Mesenchymal stem cell (in vitro differentiated cells and primary cell): Measurements from ENCODE around the gene FILIP1L.

Source experiments
- DNase-seq: peaks from one replicate; pipeline ENCODE4 v3.0.0-alpha.2; 2013
- H2AFZ ChIP-seq: one replicate; pipeline ENCODE4 v1.6.1; 2013; ENCODE audit warnings: low read depth, mild to moderate bottlenecking, control low read depth, inconsistent platforms, low read length, moderate library complexity
- H2AK5ac ChIP-seq: 2 replicates; pipeline ENCODE4 v1.6.1; 2013; ENCODE audit warnings: low read length, moderate library complexity, mild to moderate bottlenecking, inconsistent platforms; ENCODE audit not compliant: severe bottlenecking
- H2BK120ac ChIP-seq: one replicate; pipeline ENCODE4 v1.6.1; 2013; ENCODE audit warnings: low read depth, mild to moderate bottlenecking, inconsistent platforms, low read length, moderate library complexity
- H2BK12ac ChIP-seq, 2 experiments: one replicate each; pipeline ENCODE4 v1.6.1; 2013; ENCODE audit warnings: inconsistent platforms in 2 of 2, low read length in 2 of 2, mild to moderate bottlenecking in 2 of 2, moderate library complexity in 2 of 2, control low read depth in 1 of 2
- H2BK15ac ChIP-seq: one replicate; pipeline ENCODE4 v1.6.1; 2013; ENCODE audit warnings: mild to moderate bottlenecking, low read depth, inconsistent platforms; ENCODE audit not compliant: poor library complexity, severe bottlenecking
- H2BK5ac ChIP-seq: 2 replicates; pipeline ENCODE4 v1.6.1; 2013; ENCODE audit warnings: low read depth, mild to moderate bottlenecking, low read length, control low read depth, inconsistent platforms; ENCODE audit not compliant: poor library complexity, severe bottlenecking
- H3K14ac ChIP-seq, 2 experiments: one replicate each; pipeline ENCODE4 v1.6.1; 2013; ENCODE audit warnings: inconsistent platforms in 2 of 2, low read length in 2 of 2, control low read depth in 1 of 2, mild to moderate bottlenecking in 1 of 2, moderate library complexity in 1 of 2
- H3K18ac ChIP-seq, 2 experiments: one replicate each; pipeline ENCODE4 v1.6.1; 2013; ENCODE audit warnings: inconsistent platforms in 2 of 2, low read length in 2 of 2, control low read depth in 1 of 2, low read depth in 1 of 2, mild to moderate bottlenecking in 1 of 2
- H3K23ac ChIP-seq, 2 experiments: one replicate each; pipeline ENCODE4 v1.6.1; 2013; ENCODE audit warnings: inconsistent platforms in 2 of 2, low read length in 2 of 2, mild to moderate bottlenecking in 2 of 2, moderate library complexity in 2 of 2, control low read depth in 1 of 2
- H3K27ac ChIP-seq: 2 replicates; pipeline ENCODE4 v1.5.1; 2013; ENCODE audit warnings: mild to moderate bottlenecking, moderate library complexity, low read length, control low read depth, inconsistent platforms; ENCODE audit not compliant: poor library complexity, severe bottlenecking
- H3K27me3 ChIP-seq, 2 experiments: 2 replicates each; pipeline versions ENCODE4 v1.6.1 to v1.7.0; 2013; ENCODE audit warnings: low read length in 2 of 2, mild to moderate bottlenecking in 2 of 2, moderate library complexity in 2 of 2, control low read depth in 1 of 2, inconsistent platforms in 1 of 2; ENCODE audit not compliant: control insufficient read depth in 1 of 2, insufficient read depth in 1 of 2
- H3K36me3 ChIP-seq, 2 experiments: 2 replicates each; pipeline versions ENCODE4 v1.6.1 to v1.7.0; 2013; ENCODE audit warnings: low read length in 2 of 2, control low read depth in 1 of 2, inconsistent platforms in 1 of 2, low read depth in 1 of 2, mild to moderate bottlenecking in 1 of 2; ENCODE audit not compliant: insufficient read depth in 2 of 2, control insufficient read depth in 1 of 2
- H3K4ac ChIP-seq, 2 experiments: one replicate each; pipeline ENCODE4 v1.6.1; 2013; ENCODE audit warnings: inconsistent platforms in 2 of 2, low read length in 2 of 2, mild to moderate bottlenecking in 2 of 2, moderate library complexity in 2 of 2, control low read depth in 1 of 2, low read depth in 1 of 2
- H3K4me1 ChIP-seq: 2 replicates; pipeline ENCODE4 v1.6.1; 2013; ENCODE audit warnings: low read depth, low read length, control low read depth; ENCODE audit not compliant: control insufficient read depth, insufficient read depth
- H3K4me2 ChIP-seq: 2 replicates; pipeline ENCODE4 v1.6.1; 2013; ENCODE audit warnings: low read length, mild to moderate bottlenecking, inconsistent platforms; ENCODE audit not compliant: poor library complexity, severe bottlenecking
- H3K4me3 ChIP-seq, 2 experiments: 2 replicates each; pipeline versions ENCODE4 v1.5.1 to v1.7.0; 2013; ENCODE audit warnings: low read length in 2 of 2, mild to moderate bottlenecking in 2 of 2, control low read depth in 1 of 2, low read depth in 1 of 2; ENCODE audit not compliant: insufficient read depth in 1 of 2
- H3K79me1 ChIP-seq: replicated peaks from 2 replicates; pipeline ENCODE4 v1.6.1; 2013; ENCODE audit warnings: mild to moderate bottlenecking, control low read depth, low read length, inconsistent platforms; ENCODE audit not compliant: poor library complexity, severe bottlenecking
- H3K9ac ChIP-seq: 2 replicates; pipeline ENCODE4 v1.7.0; 2013; ENCODE audit warnings: mild to moderate bottlenecking, low read length, moderate library complexity
- H3K9me3 ChIP-seq: 2 replicates; pipeline ENCODE4 v1.7.0; 2013; ENCODE audit warnings: mild to moderate bottlenecking, low read length; ENCODE audit not compliant: control insufficient read depth
- H4K8ac ChIP-seq: one replicate; pipeline ENCODE4 v1.6.1; 2013; ENCODE audit warnings: inconsistent platforms, mild to moderate bottlenecking, low read length, moderate library complexity
- H4K91ac ChIP-seq: one replicate; pipeline ENCODE4 v1.6.1; 2013; ENCODE audit warnings: mild to moderate bottlenecking, low read length, inconsistent platforms
- WGBS: methylation state at CpG from one replicate; pipeline ENCODE4 v1.1.7; 2013; ENCODE audit warnings: mixed read lengths; 5-methylcytosine and 5-hydroxymethylcytosine counted together

The FILIP1L gene

DNA sequence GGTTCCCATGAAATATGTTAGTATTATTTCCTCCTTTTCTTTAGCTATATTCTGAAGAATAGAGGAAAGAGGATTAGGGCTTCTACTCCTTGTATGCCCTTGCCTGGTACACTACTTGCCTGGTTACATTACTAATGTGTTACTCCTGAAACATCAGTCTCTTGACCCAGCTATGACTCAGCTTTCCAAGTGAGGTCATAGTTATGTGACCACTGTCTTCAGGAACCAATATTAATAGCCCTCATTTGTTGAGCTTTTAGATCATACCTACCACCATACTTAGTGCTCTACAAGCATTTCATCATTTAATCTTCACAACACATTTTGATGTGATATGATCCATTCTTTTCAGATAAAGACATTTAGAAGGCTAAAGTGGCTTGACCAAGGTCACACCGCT lies 236.3 kb downstream of the FILIP1L start:
- no peaks in the 10 kb centered on the region for H3K4me1 ChIP-seq
- no peak overlapping the region for H2BK5ac ChIP-seq
- H3K18ac ChIP-seq = peak overlapping the region in 1 of 2 experiments; percentile 40
- no peak overlapping the region for H4K8ac ChIP-seq
- WGBS = no CpG with 5 or more reads among the region's 1 CpG
- H3K9ac ChIP-seq = peak overlapping the region; percentile 99
- no peak overlapping the region for H4K91ac ChIP-seq
- peak; percentile 94 for DNase-seq
- H3K23ac ChIP-seq = no peak overlapping the region
- H3K9me3 ChIP-seq = no peaks in the 10 kb centered on the region
- H3K4me2 ChIP-seq = no peak overlapping the region
- no peak overlapping the region for H3K27ac ChIP-seq
- H2BK12ac ChIP-seq = no peak overlapping the region
- H2BK120ac ChIP-seq = no peak overlapping the region
- H3K4me3 ChIP-seq = peak overlapping the region in 1 of 2 experiments; percentile 91
- H3K79me1 ChIP-seq = peaks cover 4% of the 10 kb centered on the region
- H3K27me3 ChIP-seq = no peaks in the 10 kb centered on the region
- no peaks in the 10 kb centered on the region for H3K36me3 ChIP-seq
- no peak overlapping the region for H2AFZ ChIP-seq
- no peak overlapping the region for H2BK15ac ChIP-seq
- H3K4ac ChIP-seq = no peak overlapping the region
- H2AK5ac ChIP-seq = no peak overlapping the region
- H3K14ac ChIP-seq = no peak overlapping the region

GRCh38 chr3:99877031-99877579 lies 237.2 kb downstream of the FILIP1L start:
- H3K18ac ChIP-seq = no peak overlapping the region
- no peaks in the 10 kb centered on the region for H3K27me3 ChIP-seq
- H3K4me2 ChIP-seq = no peak overlapping the region
- H4K91ac ChIP-seq = no peak overlapping the region
- WGBS = 61% methylated on average over 2 of the region's 4 CpGs
- no peak overlapping the region for H3K23ac ChIP-seq
- H3K4ac ChIP-seq = no peak overlapping the region
- no peak overlapping the region for H2BK5ac ChIP-seq
- H2BK120ac ChIP-seq = no peak overlapping the region
- no peak overlapping the region for H4K8ac ChIP-seq
- H3K9ac ChIP-seq = peak overlapping the region; percentile 99
- peaks cover 0 to 2% of the 10 kb centered on the region in 2 experiments for H3K36me3 ChIP-seq
- H2BK15ac ChIP-seq = no peak overlapping the region
- H3K79me1 ChIP-seq = peaks cover 4% of the 10 kb centered on the region
- no peak for DNase-seq
- peak overlapping the region in 1 of 2 experiments; percentile 91 for H3K4me3 ChIP-seq
- no peak overlapping the region for H2BK12ac ChIP-seq
- H3K14ac ChIP-seq = no peak overlapping the region
- no peaks in the 10 kb centered on the region for H3K9me3 ChIP-seq
- no peak overlapping the region for H2AK5ac ChIP-seq
- H3K4me1 ChIP-seq = peaks cover under 1% of the 10 kb centered on the region
- H2AFZ ChIP-seq = no peak overlapping the region
- no peak overlapping the region for H3K27ac ChIP-seq

GRCh38 chr3:99875929-99876841 lies 238.1 kb downstream of the FILIP1L start:
- Histone ChIP-seq H3K36me3 (peaks cover 0 to 5% of the 10 kb centered on the region in 2 experiments), H3K4me2 (peak overlapping the region; percentile 85), H3K23ac (peak overlapping the region in 1 of 2 experiments; percentile 93), H3K27ac (peak overlapping the region; percentile 88), H3K79me1 (peaks cover 4% of the 10 kb centered on the region), H2BK15ac (peak overlapping the region; percentile 26), H3K4me1 (peaks cover 5% of the 10 kb centered on the region), H2AK5ac (peak overlapping the region; percentile 89), H2BK5ac (peak overlapping the region; percentile 98), H3K4me3 (peak overlapping the region; percentile 90 to 91), H3K27me3 (no peaks in the 10 kb centered on the region), H4K91ac (peak overlapping the region; percentile 94), H4K8ac (peak overlapping the region; percentile 90), H3K9me3 (no peaks in the 10 kb centered on the region), H2BK12ac (peak overlapping the region in 1 of 2 experiments; percentile 93), H3K4ac (peak overlapping the region; percentile 84 to 93), H3K14ac (peak overlapping the region; percentile 93 to 95), H3K9ac (peak overlapping the region; percentile 99), H3K18ac (peak overlapping the region; percentile 95 to 97), H2AFZ (peak overlapping the region; percentile 39), H2BK120ac (peak overlapping the region; percentile 99)
- WGBS = under 1% methylated on average over 52 of the region's 63 CpGs
- peak; percentile 86 for DNase-seq

DNA sequence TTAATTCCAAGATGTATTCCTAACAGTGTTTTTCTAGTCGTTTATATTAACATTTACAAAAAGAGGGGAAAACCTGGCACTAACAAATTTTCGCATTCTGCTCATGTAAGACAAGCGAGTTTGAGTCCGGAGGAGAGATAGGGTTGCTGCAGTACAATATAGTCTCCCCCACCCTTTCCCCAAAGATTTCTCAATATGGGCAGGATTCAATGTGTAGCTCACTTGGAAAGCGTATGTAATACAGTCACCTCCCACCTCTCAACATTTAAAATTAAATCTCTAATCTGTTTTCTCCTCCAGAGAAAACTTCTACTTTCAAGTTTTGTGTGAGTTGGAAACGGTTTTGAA lies 238.7 kb downstream of the FILIP1L start:
- peaks cover 3% of the 10 kb centered on the region for H3K79me1 ChIP-seq
- no peak overlapping the region for H2AK5ac ChIP-seq
- no peak overlapping the region for H2BK15ac ChIP-seq
- peak overlapping the region; percentile 88 for H3K27ac ChIP-seq
- no peak overlapping the region for H3K23ac ChIP-seq
- H3K4ac ChIP-seq = peak overlapping the region in 1 of 2 experiments; percentile 77
- peak overlapping the region in 1 of 2 experiments; percentile 95 for H3K14ac ChIP-seq
- H3K4me3 ChIP-seq = peak overlapping the region; percentile 90 to 91
- H3K9ac ChIP-seq = peak overlapping the region; percentile 99
- peaks cover 2 to 11% of the 10 kb centered on the region in 2 experiments for H3K36me3 ChIP-seq
- no peak overlapping the region for H2BK5ac ChIP-seq
- H3K4me2 ChIP-seq = peak overlapping the region; percentile 33
- H2BK120ac ChIP-seq = peak overlapping the region; percentile 99
- no peak overlapping the region for H4K91ac ChIP-seq
- no peak overlapping the region for H2BK12ac ChIP-seq
- H4K8ac ChIP-seq = no peak overlapping the region
- peak overlapping the region; percentile 95 to 97 for H3K18ac ChIP-seq
- H2AFZ ChIP-seq = no peak overlapping the region
- no peaks in the 10 kb centered on the region for H3K9me3 ChIP-seq
- H3K27me3 ChIP-seq = no peaks in the 10 kb centered on the region
- DNase-seq = peak; percentile 82
- peaks cover 5% of the 10 kb centered on the region for H3K4me1 ChIP-seq
- WGBS = 0% methylated on average over 2 of the region's 6 CpGs
